MM.1S (cell line): ENCODE measurements around the gene ARL5B.

Experiments used
- DNase-seq: peaks from one replicate; pipeline ENCODE4 v3.0.0-alpha.2; 2015
- H2AFZ ChIP-seq: fragments of 300-600 bp; sonication (generic); 2 replicates; pipeline ENCODE4 v1.6.0; 2016; ENCODE audit warnings: antibody characterized with exemption, low read length
- H3F3A ChIP-seq: fragments of 300-600 bp; sonication (generic); 2 replicates; pipeline ENCODE4 v1.6.1; 2016; ENCODE audit warnings: mild to moderate bottlenecking, antibody characterized with exemption, low read length, moderate library complexity, mixed read lengths; ENCODE audit not compliant: insufficient read depth
- H3K27ac ChIP-seq: fragments of 300-600 bp; sonication (generic); 2 replicates; pipeline ENCODE4 v1.5.1; 2016; ENCODE audit warnings: mild to moderate bottlenecking, low read length
- H3K27me3 ChIP-seq: fragments of 300-600 bp; sonication (generic); replicated peaks from 2 replicates; pipeline ENCODE4 v1.6.0; 2016; ENCODE audit warnings: low read length; ENCODE audit not compliant: insufficient read depth
- H3K36me3 ChIP-seq: fragments of 300-600 bp; sonication (generic); replicated peaks from 2 replicates; pipeline ENCODE4 v1.6.1; 2016; ENCODE audit warnings: mild to moderate bottlenecking, low read length, mixed read lengths; ENCODE audit not compliant: insufficient read depth
- H3K4me1 ChIP-seq: fragments of 300-600 bp; sonication (generic); 2 replicates; pipeline ENCODE4 v1.6.1; 2016; ENCODE audit warnings: low read length, mixed read lengths
- H3K4me2 ChIP-seq: fragments of 300-600 bp; sonication (generic); 2 replicates; pipeline ENCODE4 v1.6.0; 2016; ENCODE audit warnings: low read depth, low read length
- H3K4me3 ChIP-seq: fragments of 300-600 bp; sonication (generic); 2 replicates; pipeline ENCODE4 v1.5.1; 2016; ENCODE audit warnings: low read length, mixed read lengths
- H3K79me2 ChIP-seq: fragments of 300-600 bp; sonication (generic); 2 replicates; pipeline ENCODE4 v1.6.1; 2016; ENCODE audit warnings: mixed run types, low read length, mixed read lengths
- H3K9ac ChIP-seq: fragments of 300-600 bp; sonication (generic); 2 replicates; pipeline ENCODE4 v1.6.1; 2016; ENCODE audit warnings: low read length, mixed read lengths
- H3K9me2 ChIP-seq: fragments of 300-600 bp; sonication (generic); replicated peaks from 2 replicates; pipeline ENCODE4 v1.6.1; 2016; ENCODE audit warnings: mild to moderate bottlenecking, low read length, mixed read lengths; ENCODE audit not compliant: insufficient read depth
- H3K9me3 ChIP-seq: fragments of 300-600 bp; sonication (generic); replicated peaks from 2 replicates; pipeline ENCODE4 v1.6.1; 2016; ENCODE audit warnings: mild to moderate bottlenecking, low read length, mixed read lengths; ENCODE audit not compliant: insufficient read depth
- H4K20me1 ChIP-seq: fragments of 300-600 bp; sonication (generic); 2 replicates; pipeline ENCODE4 v1.6.1; 2016; ENCODE audit warnings: mild to moderate bottlenecking, low read length, moderate library complexity, mixed read lengths; ENCODE audit not compliant: insufficient read depth
- CTCF ChIP-seq: fragments of 300-600 bp; sonication (generic); IDR thresholded peaks from 2 replicates; pipeline ENCODE4 v1.5.1; 2016; ENCODE audit warnings: antibody characterized with exemption, low read length, mixed read lengths
- EZH2 ChIP-seq: fragments of 300-600 bp; sonication (generic); optimal IDR thresholded peaks from 2 replicates; pipeline ENCODE3; 2017; ENCODE audit warnings: low read depth, mild to moderate bottlenecking, antibody characterized with exemption, low read length, mixed read lengths
- EZH2phosphoT487 ChIP-seq: fragments of 300-600 bp; sonication (generic); IDR thresholded peaks from 2 replicates; pipeline ENCODE4 v1.6.1; 2018; ENCODE audit warnings: antibody characterized with exemption, low read length

Gene ARL5B

GRCh38 chr10:18668026-18668425, 8.8 kb downstream of the ARL5B start:
- no peak overlapping the region for H2AFZ ChIP-seq
- H3K9me2 ChIP-seq = no peaks in the 10 kb centered on the region
- no peak for DNase-seq
- no peak overlapping the region for H3K27ac ChIP-seq
- no peak overlapping the region for H3K4me2 ChIP-seq
- H3K79me2 ChIP-seq = peaks cover 77% of the 10 kb centered on the region
- no peaks in the 10 kb centered on the region for H3F3A ChIP-seq
- no peak overlapping the region for H3K9ac ChIP-seq
- no peaks in the 10 kb centered on the region for H3K4me1 ChIP-seq
- H4K20me1 ChIP-seq = 0 out of 2 replicates have a peak, but pooled peaks cover 6% of the 10 kb centered on the region
- H3K27me3 ChIP-seq = no peaks in the 10 kb centered on the region
- no peak overlapping the region for H3K4me3 ChIP-seq
- no peaks in the 10 kb centered on the region; the same call in 1 of the 2 replicates for H3K36me3 ChIP-seq
- H3K9me3 ChIP-seq = no peaks in the 10 kb centered on the region
- TF ChIP-seq EZH2phosphoT487 (no peak), EZH2 (no peak), CTCF (no peak)

GRCh38 chr10:18675086-18675801, 16.0 kb downstream of the ARL5B start:
- Histone ChIP-seq H4K20me1 (no peaks in the 10 kb centered on the region), H2AFZ (no peak overlapping the region), H3K9ac (no peak overlapping the region), H3K4me3 (no peak overlapping the region), H3K27ac (no peak overlapping the region), H3K36me3 (peaks cover 2% of the 10 kb centered on the region; the same call in 1 of the 2 replicates), H3K4me2 (no peak overlapping the region), H3K9me2 (no peaks in the 10 kb centered on the region), H3K27me3 (no peaks in the 10 kb centered on the region), H3F3A (no peaks in the 10 kb centered on the region), H3K4me1 (no peaks in the 10 kb centered on the region), H3K79me2 (peaks cover 14% of the 10 kb centered on the region; the same call in 1 of the 2 replicates), H3K9me3 (no peaks in the 10 kb centered on the region)
- TF ChIP-seq EZH2 = no peak
- no peak for TF ChIP-seq EZH2phosphoT487
- no peak for TF ChIP-seq CTCF
- no peak for DNase-seq

GRCh38 chr10:18680754-18681153, 21.5 kb downstream of the ARL5B start:
- no peak overlapping the region for H3K4me2 ChIP-seq
- H3K27me3 ChIP-seq = no peaks in the 10 kb centered on the region
- H3F3A ChIP-seq = no peaks in the 10 kb centered on the region
- H3K27ac ChIP-seq = no peak overlapping the region
- no peaks in the 10 kb centered on the region for H3K4me1 ChIP-seq
- H3K4me3 ChIP-seq = no peak overlapping the region
- no peaks in the 10 kb centered on the region for H4K20me1 ChIP-seq
- no peaks in the 10 kb centered on the region for H3K79me2 ChIP-seq
- H3K36me3 ChIP-seq = peaks cover 2% of the 10 kb centered on the region; the same call in 1 of the 2 replicates
- no peaks in the 10 kb centered on the region for H3K9me3 ChIP-seq
- H3K9me2 ChIP-seq = no peaks in the 10 kb centered on the region
- TF ChIP-seq EZH2 (no peak), EZH2phosphoT487 (no peak), CTCF (no peak)
- DNase-seq = no peak
- no peak overlapping the region for H3K9ac ChIP-seq
- H2AFZ ChIP-seq = no peak overlapping the region
